ENCODE data around the gene CNTN4. TPM values are rescaled to one million over a fixed set of nuclear protein-coding genes. Genes with fewer than 3 reads are reported as not detected.

The CNTN4 gene
- polyA plus RNA-seq, 4 donors, result 29.0 to 35.1 (median 32.8) TPM

GRCh38 chr3:3068358-3068881 lies 969.8 kb downstream of the CNTN4 start:
- no peak for DNase-seq (ENCODE audit: low read depth in 4 of 4, low spot score in 3 of 4)

DNA sequence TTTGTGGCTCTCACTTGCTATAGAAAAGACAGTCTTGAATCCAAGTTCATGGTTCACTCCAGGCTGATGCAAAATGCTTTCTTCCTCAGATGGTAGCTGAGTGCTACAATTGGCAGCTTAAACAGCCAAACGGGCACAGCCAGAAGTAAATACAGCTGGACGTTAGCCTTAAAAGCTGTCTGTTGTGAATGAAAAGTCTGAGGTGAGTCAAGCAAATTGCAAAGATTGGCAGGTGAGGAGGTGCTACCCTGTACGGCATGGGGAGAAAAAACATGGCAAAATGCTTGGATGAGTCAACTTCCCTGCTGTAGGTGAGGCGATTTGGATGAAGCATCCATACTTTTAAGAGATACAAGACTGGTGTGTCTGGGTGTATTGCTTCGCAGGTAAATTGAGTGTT lies 971.1 kb downstream of the CNTN4 start:
- no peak for DNase-seq (ENCODE audit: low read depth in 4 of 4, low spot score in 3 of 4)

DNA sequence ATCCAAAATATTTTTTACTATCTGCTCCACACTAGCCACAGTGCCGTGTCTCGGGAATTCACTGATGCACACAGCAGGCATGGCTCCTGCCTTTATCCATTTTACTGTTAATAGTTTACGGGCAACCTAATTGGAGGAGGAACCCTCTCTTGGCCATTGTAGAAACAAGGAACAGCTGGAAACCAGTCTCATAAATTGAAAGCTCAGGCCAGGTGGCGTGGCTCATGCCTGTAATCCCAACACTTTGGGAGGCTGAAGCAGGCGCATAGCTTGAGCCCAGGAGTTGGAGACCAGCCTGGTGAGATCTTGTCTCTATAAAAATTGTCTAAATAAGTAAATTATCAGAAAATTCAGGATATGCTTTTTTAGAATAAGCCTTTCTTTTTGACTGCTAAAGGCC lies 972.5 kb downstream of the CNTN4 start:
- DNase-seq (ENCODE audit: low read depth in 4 of 4, low spot score in 3 of 4), result peak in 3 of 4 donors; percentile 3 to 12 (median 5)

- no peak for DNase-seq (ENCODE audit: low read depth in 4 of 4, low spot score in 3 of 4)
These were observed 976.0 kb downstream of the CNTN4 start for GRCh38 chr3:3074551-3075257.

DNA sequence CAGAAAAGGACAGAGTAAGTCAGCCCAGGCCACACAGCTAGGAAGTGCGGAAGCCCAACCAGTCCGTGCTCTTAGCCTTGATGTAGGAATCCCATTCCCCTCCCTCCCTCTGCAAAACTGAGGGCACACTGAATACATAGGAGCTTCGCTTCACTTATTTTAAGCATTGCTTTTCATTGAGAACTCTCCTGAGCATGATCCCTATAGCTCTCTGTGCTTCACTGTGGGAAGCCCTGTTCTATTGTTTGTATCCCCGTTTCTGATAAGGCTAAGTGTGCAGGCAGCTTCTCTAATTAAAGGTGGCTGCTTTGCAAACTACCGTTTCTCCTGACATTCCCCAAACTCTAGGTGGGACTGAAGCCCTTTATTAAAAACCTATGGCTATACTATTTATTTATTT lies 981.6 kb downstream of the CNTN4 start:
- DNase-seq (ENCODE audit: low read depth in 4 of 4, low spot score in 3 of 4), result no peak

DNA sequence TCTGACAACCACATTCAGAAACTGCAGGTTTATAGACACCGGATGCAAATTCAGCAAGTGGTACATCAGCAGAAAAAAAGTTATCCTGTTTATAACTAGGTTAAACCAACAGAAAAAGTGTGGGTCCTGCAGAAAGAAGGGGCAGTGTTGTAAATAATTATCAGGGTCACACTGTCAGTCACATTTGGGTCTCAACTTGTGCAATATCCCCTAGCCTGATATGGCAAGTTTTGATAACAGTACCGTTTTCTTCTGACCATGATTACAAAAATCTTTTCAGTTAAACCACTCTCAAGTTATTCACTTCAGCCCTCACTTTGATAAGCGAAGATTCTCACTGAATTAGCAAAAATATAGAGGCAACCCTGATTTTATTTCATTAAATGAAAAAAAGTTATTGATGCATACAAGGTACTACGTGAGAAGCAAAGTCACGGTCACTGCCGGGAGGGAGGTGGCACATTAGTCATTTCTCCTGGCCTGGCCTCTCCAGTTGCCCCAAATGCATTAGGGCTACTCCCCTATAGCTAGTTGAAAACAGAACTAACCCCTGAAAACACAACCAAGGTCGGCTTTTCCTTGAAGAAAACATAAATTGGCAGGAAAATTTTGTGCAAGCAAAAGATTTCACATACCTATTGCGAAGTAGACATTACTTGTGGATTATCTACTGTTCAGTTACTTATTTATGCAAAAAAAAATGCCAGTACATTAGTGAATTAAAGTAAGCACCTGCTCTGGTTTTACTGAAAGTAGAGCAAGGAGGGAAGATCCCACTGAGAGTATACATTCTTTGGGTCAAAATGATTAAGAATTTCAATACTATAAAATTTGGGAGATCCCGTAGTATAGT lies 982.9 kb downstream of the CNTN4 start:
- DNase-seq (ENCODE audit: low read depth in 4 of 4, low spot score in 3 of 4), result no peak

GRCh38 chr3:3082234-3082924 lies 983.7 kb downstream of the CNTN4 start:
- no peak for DNase-seq (ENCODE audit: low read depth in 4 of 4, low spot score in 3 of 4)

- no peak for DNase-seq (ENCODE audit: low read depth in 4 of 4, low spot score in 3 of 4)
These were observed 986.2 kb downstream of the CNTN4 start for GRCh38 chr3:3084890-3085289.

- DNase-seq (ENCODE audit: low read depth in 4 of 4, low spot score in 3 of 4), result no peak
These were observed 987.1 kb downstream of the CNTN4 start for GRCh38 chr3:3085782-3086181.

GRCh38 chr3:3086239-3086638 lies 987.6 kb downstream of the CNTN4 start:
- no peak for DNase-seq (ENCODE audit: low read depth in 4 of 4, low spot score in 3 of 4)

- DNase-seq (ENCODE audit: low read depth in 4 of 4, low spot score in 3 of 4), result no peak
These were observed 988.6 kb downstream of the CNTN4 start for GRCh38 chr3:3087279-3087678.

DNA sequence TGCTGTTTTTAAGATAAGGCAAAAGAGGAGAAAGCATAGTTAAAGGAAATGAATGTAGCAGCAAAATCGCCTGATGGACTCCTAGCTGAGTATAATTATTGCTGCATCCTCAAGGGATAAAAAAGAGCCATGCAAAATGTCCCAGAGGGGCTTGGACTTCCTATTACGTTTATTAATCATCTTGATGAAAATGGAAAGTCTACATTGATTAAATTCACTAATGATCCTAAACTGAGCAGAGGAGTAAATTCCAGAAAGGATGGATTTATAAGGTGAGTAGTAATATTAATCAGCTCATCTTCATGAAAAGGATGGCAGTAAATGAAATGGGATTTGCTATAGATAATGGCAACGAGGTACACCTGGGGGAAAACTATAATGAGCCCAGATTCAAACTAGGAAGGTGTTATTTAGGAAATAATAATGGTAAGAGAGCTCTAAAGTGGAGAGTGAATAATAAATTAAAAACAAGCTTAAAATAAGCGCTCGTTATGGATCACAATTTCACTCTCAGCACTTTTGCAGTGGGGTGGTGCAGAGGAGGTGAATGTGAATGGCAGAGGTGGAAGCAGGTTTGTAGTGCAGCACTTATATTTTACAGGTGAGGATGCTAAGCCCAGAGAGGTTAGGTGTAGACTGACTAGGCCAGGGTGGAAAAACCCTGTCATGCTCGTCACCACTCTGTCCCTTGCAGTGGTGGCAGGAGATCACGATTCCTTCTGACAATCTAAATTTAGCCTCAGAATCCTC lies 989.2 kb downstream of the CNTN4 start:
- DNase-seq (ENCODE audit: low read depth in 4 of 4, low spot score in 3 of 4), result no peak

DNA sequence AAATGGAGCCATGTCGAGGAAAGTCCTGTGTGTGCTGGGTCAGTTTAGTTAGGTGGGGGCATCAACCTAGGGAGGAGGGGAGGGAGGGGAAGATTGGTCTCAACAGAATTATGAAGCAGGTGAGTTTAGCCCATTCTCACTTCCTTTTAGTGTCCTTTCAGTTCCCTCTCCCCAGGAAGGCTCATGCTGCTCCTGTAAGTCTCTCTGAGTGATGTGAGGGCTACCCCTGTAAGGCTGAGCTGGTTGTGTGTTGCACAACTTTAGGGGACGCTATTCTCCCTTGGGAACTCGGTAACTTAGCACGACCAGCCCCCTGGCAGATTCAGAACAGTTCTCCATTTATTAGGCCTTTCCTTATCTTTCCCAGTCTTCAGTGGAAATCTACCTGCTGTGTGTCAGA lies 990.4 kb downstream of the CNTN4 start:
- no peak for DNase-seq (ENCODE audit: low read depth in 4 of 4, low spot score in 3 of 4)

DNA sequence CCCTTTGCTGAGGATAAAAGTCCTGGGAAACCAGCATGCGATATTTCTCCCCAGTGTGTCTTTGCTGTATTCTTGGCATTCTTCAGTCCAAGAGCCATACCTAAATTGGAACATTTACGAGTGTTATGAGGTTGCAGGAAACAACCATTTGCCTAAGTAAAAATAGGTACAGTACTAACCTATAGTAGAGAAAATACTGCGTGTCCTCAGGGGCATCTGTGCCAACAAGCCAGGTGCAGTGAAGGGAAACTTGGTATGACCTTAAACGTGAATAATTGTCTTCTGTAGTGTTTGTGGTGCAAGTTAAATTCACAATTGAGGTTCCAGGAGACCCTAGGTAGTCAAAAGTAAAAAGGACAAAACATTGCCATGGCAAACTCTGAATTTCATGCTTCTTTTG lies 999.3 kb downstream of the CNTN4 start:
- DNase-seq (ENCODE audit: low read depth in 4 of 4, low spot score in 3 of 4), result no peak

- no peak for DNase-seq (ENCODE audit: low read depth in 4 of 4, low spot score in 3 of 4)
These were observed 1003.2 kb downstream of the CNTN4 start for GRCh38 chr3:3101660-3102458.

DNA sequence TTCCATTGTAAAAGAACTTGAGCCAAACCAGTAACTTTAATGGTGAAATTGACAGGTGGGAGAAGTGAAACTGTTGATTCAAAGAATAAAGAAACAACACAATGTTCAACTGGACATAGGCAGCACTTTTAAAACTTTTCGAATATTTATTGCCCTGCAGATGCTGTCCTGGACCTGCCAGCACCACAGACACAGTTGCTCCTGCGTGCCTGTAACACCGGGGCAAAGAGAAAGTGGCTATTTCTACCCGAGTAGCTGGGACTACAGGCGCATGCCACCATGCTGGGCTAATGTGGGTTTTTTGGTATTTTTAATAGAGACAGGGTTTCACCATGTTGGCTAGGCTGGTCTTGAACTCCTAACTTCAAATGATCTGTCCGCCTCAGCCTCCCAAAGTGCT lies 1004.1 kb downstream of the CNTN4 start:
- no peak for DNase-seq (ENCODE audit: low read depth in 4 of 4, low spot score in 3 of 4)

GRCh38 chr3:3105246-3105645 lies 1006.6 kb downstream of the CNTN4 start:
- no peak for DNase-seq (ENCODE audit: low read depth in 4 of 4, low spot score in 3 of 4)

GRCh38 chr3:3105815-3106214 lies 1007.1 kb downstream of the CNTN4 start:
- DNase-seq (ENCODE audit: low read depth in 4 of 4, low spot score in 3 of 4), result no peak

DNA sequence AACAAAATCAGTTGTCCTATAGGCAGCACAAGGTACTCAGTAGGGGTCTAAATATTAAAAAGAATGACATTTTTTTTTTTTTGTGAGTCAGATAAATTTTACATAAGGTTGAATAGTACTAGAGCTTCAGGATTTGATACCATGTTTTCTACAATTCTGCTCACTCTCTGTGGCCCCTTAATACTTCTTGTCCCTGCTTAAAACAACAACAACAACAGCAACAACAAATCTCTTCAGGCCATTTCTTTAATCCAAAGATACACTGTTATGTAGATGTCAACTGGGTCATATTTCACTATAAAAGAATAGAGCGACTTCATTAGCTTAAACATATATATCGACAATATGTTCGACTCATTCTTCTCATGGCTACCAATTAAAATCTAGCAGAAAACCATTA lies 1008.5 kb downstream of the CNTN4 start:
- no peak for DNase-seq (ENCODE audit: low read depth in 4 of 4, low spot score in 3 of 4)
